HCT116 (cell line): ENCODE measurements around the gene VGLL2. TPM values are rescaled to one million over a fixed set of nuclear protein-coding genes. Genes with fewer than 3 reads are reported as not detected.

ENCODE experiments used
- ATAC-seq: fragments of 200-7000 bp; cut with Tn5 transposase; 2 replicates; pipeline ENCODE4 v1.9.1; 2020; ENCODE audit warnings: mild to moderate bottlenecking, moderate library complexity
- BruUV-seq: library from RNA; stranded (reverse); fragments of 400-500 nt; replicated peaks from 2 replicates; lab custom pipeline; 2021; lab: Mats Ljungman, UMichigan
- CTCF ChIA-PET: fragments of 300-600 bp; sonication (Branson Sonifier 250); formaldehyde crosslinking; loops from one replicate; lab custom pipeline; 2021; ENCODE audit warnings: antibody characterized with exemption; lab: Charles Lee
- POLR2A ChIA-PET: fragments of 300-600, 350-600 bp; sonication (Branson Sonifier 250); formaldehyde crosslinking; loops from one replicate; lab custom pipeline; 2021; ENCODE audit warnings: antibody characterized with exemption; lab: Charles Lee
- RAD21 ChIA-PET, 2 experiments: fragments of 300-600 bp; sonication (Branson Sonifier 250); formaldehyde crosslinking; loops; one replicate each; lab custom pipeline; 2023; ENCODE audit warnings: low total read pairs in 2 of 2; ENCODE audit not compliant: uncharacterized antibody in 2 of 2, unreplicated experiment in 2 of 2, low non-redundant PET in 1 of 2; lab: Charles Lee
- DNase-seq: peaks from one replicate; pipeline ENCODE4 v3.0.0-alpha.2; 2010; ENCODE audit warnings: low read depth, low spot score
- H2AFZ ChIP-seq: fragments of 200-600 bp; shearing (Covaris generic), sonication (generic); 2 replicates; pipeline ENCODE4 v1.6.1; 2017; ENCODE audit warnings: low read depth, mixed run types, mixed read lengths, antibody characterized with exemption, low read length; ENCODE audit not compliant: poor library complexity, severe bottlenecking
- H3K27ac ChIP-seq: 2 replicates; pipeline ENCODE4 v1.5.1; 2012; ENCODE audit warnings: low read depth, low read length
- H3K27me3 ChIP-seq: fragments of 200-600 bp; sonication (generic); 2 replicates; pipeline ENCODE4 v1.6.1; 2016; ENCODE audit warnings: mixed run types, low read length, mixed read lengths; ENCODE audit not compliant: insufficient read depth
- H3K36me3 ChIP-seq, 2 experiments: fragments of 200-500 bp in 1 of 2; fragments of 200-600 bp in 1 of 2; sonication (Bioruptor generic) in 1 of 2; sonication (generic) in 1 of 2; 2 replicates each; pipeline versions ENCODE4 v1.5.1 to v1.6.1; 2014 to 2016; ENCODE audit warnings: low read length in 2 of 2, inconsistent platforms in 1 of 2, mixed read lengths in 1 of 2, mixed run types in 1 of 2; ENCODE audit not compliant: insufficient read depth in 2 of 2, control insufficient read depth in 1 of 2
- H3K4me1 ChIP-seq, 2 experiments: fragments of 200-600 bp in 1 of 2; sonication (generic) in 1 of 2; 2 replicates each; pipeline versions ENCODE4 v1.5.1 to v1.6.1; 2012 to 2017; ENCODE audit warnings: low read length in 2 of 2, inconsistent platforms in 1 of 2, mild to moderate bottlenecking in 1 of 2, mixed read lengths in 1 of 2, mixed run types in 1 of 2, moderate library complexity in 1 of 2; ENCODE audit not compliant: insufficient read depth in 2 of 2, control insufficient read depth in 1 of 2
- H3K4me2 ChIP-seq: fragments of 200-600 bp; sonication (generic); 2 replicates; pipeline ENCODE4 v1.6.1; 2017; ENCODE audit warnings: mixed run types, low read length, mixed read lengths
- H3K4me3 ChIP-seq, 2 experiments: fragments of 200-600 bp in 1 of 2; sonication (generic) in 1 of 2; replicated peaks in 1 of 2; 2 replicates each; pipeline ENCODE4 v1.5.1; 2011 to 2016; ENCODE audit warnings: low read length in 2 of 2, control low read depth in 1 of 2, low read depth in 1 of 2, mild to moderate bottlenecking in 1 of 2, mixed read lengths in 1 of 2, mixed run types in 1 of 2
- H3K79me2 ChIP-seq: fragments of 200-600 bp; sonication (generic); 2 replicates; pipeline ENCODE4 v1.6.1; 2017; ENCODE audit warnings: mild to moderate bottlenecking, mixed run types, low read length, moderate library complexity, mixed read lengths; ENCODE audit not compliant: insufficient read depth
- H3K9ac ChIP-seq: fragments of 200-600 bp; sonication (generic); 2 replicates; pipeline ENCODE4 v1.6.1; 2016; ENCODE audit warnings: low read length, mixed read lengths
- H3K9me2 ChIP-seq: fragments of 200-600 bp; sonication (generic), shearing (Covaris generic); 2 replicates; pipeline ENCODE4 v1.6.1; 2017; ENCODE audit warnings: mixed run types, mild to moderate bottlenecking, moderate library complexity; ENCODE audit not compliant: insufficient read depth
- H3K9me3 ChIP-seq, 2 experiments: fragments of 200-500 bp in 1 of 2; fragments of 200-600 bp in 1 of 2; sonication (Bioruptor generic) in 1 of 2; sonication (generic) in 1 of 2; 2 replicates each; pipeline ENCODE4 v1.6.1; 2014 to 2017; ENCODE audit warnings: low read length in 2 of 2, mixed read lengths in 2 of 2, inconsistent platforms in 1 of 2, low read depth in 1 of 2, mild to moderate bottlenecking in 1 of 2, mixed run types in 1 of 2, moderate library complexity in 1 of 2; ENCODE audit not compliant: control insufficient read depth in 1 of 2, insufficient read depth in 1 of 2
- H4K20me1 ChIP-seq: fragments of 200-600 bp; sonication (generic), shearing (Covaris generic); 2 replicates; pipeline ENCODE4 v1.6.1; 2017; ENCODE audit warnings: mixed run types, mild to moderate bottlenecking, moderate library complexity; ENCODE audit not compliant: insufficient read depth
- CBX3 ChIP-seq: IDR thresholded peaks from 2 replicates; pipeline ENCODE4 v1.6.1; 2012; ENCODE audit warnings: low read depth
- CEBPB ChIP-seq: IDR thresholded peaks from 2 replicates; pipeline ENCODE4 v1.6.1; 2012; ENCODE audit warnings: low read depth
- CTCF ChIP-seq, 3 experiments: fragments of 200-600 bp in 1 of 3; sonication (generic) in 1 of 3; IDR thresholded peaks in 2 of 3; conservative IDR thresholded peaks in 1 of 3; 2 replicates each; pipeline ENCODE4 v1.5.1; 2012 to 2017; ENCODE audit warnings: low read depth in 2 of 3, low read length in 2 of 3, antibody characterized with exemption in 1 of 3, borderline replicate concordance in 1 of 3, control low read depth in 1 of 3, mild to moderate bottlenecking in 1 of 3, mixed read lengths in 1 of 3, mixed run types in 1 of 3, moderate library complexity in 1 of 3; ENCODE audit not compliant: insufficient read depth in 1 of 3
- EGR1 ChIP-seq: IDR thresholded peaks from 2 replicates; pipeline ENCODE4 v1.6.1; 2012; ENCODE audit warnings: low read depth
- ELF1 ChIP-seq: IDR thresholded peaks from 2 replicates; pipeline ENCODE4 v1.6.1; 2012; ENCODE audit warnings: low read depth, borderline replicate concordance
- EZH2 ChIP-seq: fragments of 200-600 bp; sonication (generic); IDR thresholded peaks from 2 replicates; pipeline ENCODE4 v1.6.1; 2017; ENCODE audit warnings: antibody characterized with exemption, mixed run types
- EZH2phosphoT487 ChIP-seq: fragments of 200-600 bp; IDR thresholded peaks from 2 replicates; pipeline ENCODE4 v1.6.1; 2018; ENCODE audit warnings: antibody characterized with exemption, borderline replicate concordance
- FOSL1 ChIP-seq: IDR thresholded peaks from 2 replicates; pipeline ENCODE4 v1.6.1; 2012; ENCODE audit warnings: low read depth
- JUND ChIP-seq: IDR thresholded peaks from 2 replicates; pipeline ENCODE4 v1.6.1; 2012
- POLR2A ChIP-seq: IDR thresholded peaks from 2 replicates; pipeline ENCODE4 v1.7.0; 2011; ENCODE audit warnings: borderline replicate concordance; ENCODE audit not compliant: insufficient read depth, insufficient read length; ENCODE audit errors: extremely low read depth
- RAD21 ChIP-seq: IDR thresholded peaks from 2 replicates; pipeline ENCODE4 v1.6.1; 2012; ENCODE audit warnings: low read depth, mild to moderate bottlenecking
- REST ChIP-seq: IDR thresholded peaks from 2 replicates; pipeline ENCODE4 v1.6.1; 2012; ENCODE audit warnings: low read depth
- SIN3A ChIP-seq: IDR thresholded peaks from 2 replicates; pipeline ENCODE4 v1.6.1; 2012; ENCODE audit warnings: low read depth
- SP1 ChIP-seq: IDR thresholded peaks from 2 replicates; pipeline ENCODE4 v1.6.1; 2012; ENCODE audit warnings: low read depth
- YY1 ChIP-seq: IDR thresholded peaks from 2 replicates; pipeline ENCODE4 v1.6.1; 2011; ENCODE audit warnings: low read length, low read depth, moderate library complexity, mild to moderate bottlenecking; ENCODE audit not compliant: insufficient replicate concordance; ENCODE audit errors: extremely low read depth
- ZFX ChIP-seq: fragments of 450-650 bp; IDR thresholded peaks from 2 replicates; pipeline ENCODE4 v1.6.1; 2017
- ZNF274 ChIP-seq: fragments of 200-500 bp; sonication (Bioruptor generic); IDR thresholded peaks from 2 replicates; pipeline ENCODE4 v1.6.1; 2014; ENCODE audit warnings: mild to moderate bottlenecking, low read depth, low read length, inconsistent platforms
- intact Hi-C: fragments of 100-400 bp; cut with micrococcal nuclease; formaldehyde crosslinking; loops from 2 replicates; pipeline ENCODE4 v1.10.0; 2022
- total RNA-seq: library from RNA; stranded (reverse); gene quantifications from one replicate; pipeline ENCODE4 v1.2.1, GENCODE V29; 2021; ENCODE audit not compliant: unreplicated experiment
- TF ChIP-seq, protein P1 (sequence below): IDR thresholded peaks from 2 replicates; pipeline ENCODE4 v1.6.1; 2012
- TF ChIP-seq, protein P2 (sequence below): IDR thresholded peaks from 2 replicates; pipeline ENCODE4 v1.6.1; 2011; ENCODE audit warnings: mild to moderate bottlenecking, low read length, moderate library complexity; ENCODE audit not compliant: insufficient replicate concordance; ENCODE audit errors: extremely low read depth
- TF ChIP-seq, protein P3 (sequence below): IDR thresholded peaks from 2 replicates; pipeline ENCODE4 v1.6.1; 2012

VGLL2 gene
- total RNA-seq, 1 experiment from 2014 or later, result not detected

DNA sequence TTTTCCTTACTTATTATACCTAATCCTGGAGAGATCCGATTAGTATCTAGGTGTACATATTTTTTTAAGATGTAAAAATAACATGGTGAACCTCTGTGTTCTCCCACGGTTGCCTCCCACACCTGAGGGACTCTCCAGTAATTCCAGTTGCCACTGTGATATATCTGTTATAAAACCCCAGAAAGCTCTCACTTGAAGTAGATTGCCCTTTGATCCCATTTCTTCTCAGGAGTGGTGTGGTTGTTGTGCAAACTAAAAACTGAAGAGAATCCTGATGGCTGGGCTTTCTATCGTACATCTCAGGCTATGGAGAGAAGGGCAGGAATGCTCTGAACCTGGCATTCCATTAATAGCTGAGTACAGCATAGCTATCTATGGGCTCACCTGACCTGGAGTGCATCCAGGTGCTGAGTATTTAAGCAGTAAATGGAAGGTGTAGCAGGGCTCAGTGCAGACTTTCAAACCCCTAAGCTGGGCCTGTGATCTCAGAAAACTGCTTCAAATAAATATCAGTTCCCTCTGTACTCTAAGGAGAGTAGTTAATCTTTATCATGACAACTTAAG, 41.0 kb downstream of the VGLL2 start:
- ChIA-PET CTCF (no interaction called here), POLR2A (no interaction called here), RAD21 (no interaction called here)
- Histone ChIP-seq H4K20me1 (no peaks in the 10 kb centered on the region), H3K36me3 (no peaks in the 10 kb centered on the region), H3K9ac (no peak overlapping the region), H3K79me2 (no peaks in the 10 kb centered on the region), H2AFZ (no peak overlapping the region), H3K9me2 (no peaks in the 10 kb centered on the region), H3K9me3 (no peaks in the 10 kb centered on the region), H3K4me1 (no peaks in the 10 kb centered on the region), H3K4me3 (no peak overlapping the region), H3K27ac (no peak overlapping the region), H3K27me3 (no peaks in the 10 kb centered on the region), H3K4me2 (no peak overlapping the region)
- DNase-seq (no peak), ATAC-seq (no peak)
- TF ChIP-seq JUND, result no peak
- no peak for TF ChIP-seq CEBPB
- TF ChIP-seq EGR1, result no peak
- no peak for TF ChIP-seq ZFX
- TF ChIP-seq, protein P1, sequence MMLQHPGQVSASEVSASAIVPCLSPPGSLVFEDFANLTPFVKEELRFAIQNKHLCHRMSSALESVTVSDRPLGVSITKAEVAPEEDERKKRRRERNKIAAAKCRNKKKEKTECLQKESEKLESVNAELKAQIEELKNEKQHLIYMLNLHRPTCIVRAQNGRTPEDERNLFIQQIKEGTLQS, result no peak
- no peak for TF ChIP-seq EZH2phosphoT487
- TF ChIP-seq EZH2, result no peak
- no peak for TF ChIP-seq YY1
- TF ChIP-seq SP1, result no peak
- no peak for TF ChIP-seq CTCF (IDR thresholded peaks at IDR 0.05 in 2 of 3, conservative IDR thresholded peaks at IDR 0.05 in 1 of 3; ENCODE audit: borderline replicate concordance in 1 of 3, insufficient read depth in 1 of 3, low read depth in 2 of 3, low read length in 2 of 3)
- TF ChIP-seq, protein P2, sequence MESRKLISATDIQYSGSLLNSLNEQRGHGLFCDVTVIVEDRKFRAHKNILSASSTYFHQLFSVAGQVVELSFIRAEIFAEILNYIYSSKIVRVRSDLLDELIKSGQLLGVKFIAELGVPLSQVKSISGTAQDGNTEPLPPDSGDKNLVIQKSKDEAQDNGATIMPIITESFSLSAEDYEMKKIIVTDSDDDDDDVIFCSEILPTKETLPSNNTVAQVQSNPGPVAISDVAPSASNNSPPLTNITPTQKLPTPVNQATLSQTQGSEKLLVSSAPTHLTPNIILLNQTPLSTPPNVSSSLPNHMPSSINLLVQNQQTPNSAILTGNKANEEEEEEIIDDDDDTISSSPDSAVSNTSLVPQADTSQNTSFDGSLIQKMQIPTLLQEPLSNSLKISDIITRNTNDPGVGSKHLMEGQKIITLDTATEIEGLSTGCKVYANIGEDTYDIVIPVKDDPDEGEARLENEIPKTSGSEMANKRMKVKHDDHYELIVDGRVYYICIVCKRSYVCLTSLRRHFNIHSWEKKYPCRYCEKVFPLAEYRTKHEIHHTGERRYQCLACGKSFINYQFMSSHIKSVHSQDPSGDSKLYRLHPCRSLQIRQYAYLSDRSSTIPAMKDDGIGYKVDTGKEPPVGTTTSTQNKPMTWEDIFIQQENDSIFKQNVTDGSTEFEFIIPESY, result no peak
- no peak for TF ChIP-seq ZNF274
- TF ChIP-seq CBX3, result no peak
- no peak for TF ChIP-seq POLR2A
- no peak for TF ChIP-seq RAD21
- TF ChIP-seq REST, result no peak
- no peak for TF ChIP-seq ELF1
- TF ChIP-seq SIN3A, result no peak
- no peak for TF ChIP-seq FOSL1
- TF ChIP-seq, protein P3, sequence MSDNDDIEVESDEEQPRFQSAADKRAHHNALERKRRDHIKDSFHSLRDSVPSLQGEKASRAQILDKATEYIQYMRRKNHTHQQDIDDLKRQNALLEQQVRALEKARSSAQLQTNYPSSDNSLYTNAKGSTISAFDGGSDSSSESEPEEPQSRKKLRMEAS, result no peak
- BruUV-seq, result no TSS peak
- intact Hi-C loops, result no loop called here
